GM12864 (cell line): ENCODE measurements around the gene PLXNC1.

Experiments used
- DNase-seq: peaks from one replicate; pipeline ENCODE4 v3.0.0-alpha.2; 2011; ENCODE audit warnings: low read depth
- H3K4me3 ChIP-seq: 2 replicates; pipeline ENCODE4 v1.5.1; 2011; ENCODE audit warnings: mild to moderate bottlenecking, low read depth, low read length, control low read depth
- TF ChIP-seq, protein P1 (sequence below): IDR thresholded peaks from 2 replicates; pipeline ENCODE4 v1.5.1; 2011; ENCODE audit warnings: low read depth, mild to moderate bottlenecking, moderate library complexity, low read length, control low read depth, inconsistent platforms; ENCODE audit errors: missing control alignments

PLXNC1 gene

DNA sequence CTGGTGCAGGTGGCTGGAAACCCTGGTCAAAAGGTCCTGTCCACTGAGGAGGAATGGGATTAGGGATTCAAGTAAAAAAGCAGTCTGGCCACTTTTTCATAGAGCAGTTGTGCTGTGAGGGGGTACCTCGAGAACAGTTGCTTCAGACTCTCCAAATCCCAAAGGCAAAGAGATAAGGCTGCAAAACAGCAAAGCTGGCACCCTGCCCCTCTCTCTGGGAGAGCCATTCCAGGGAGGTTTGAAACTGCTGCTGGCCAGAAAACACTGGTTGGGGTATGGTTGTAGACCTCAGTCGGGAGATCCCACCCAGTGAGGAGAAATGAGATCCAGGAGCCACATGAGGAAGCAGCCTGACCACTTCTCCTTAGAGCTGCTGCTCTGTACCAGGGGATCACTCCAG, 174.0 kb downstream of the PLXNC1 start:
- TF ChIP-seq, protein P1, sequence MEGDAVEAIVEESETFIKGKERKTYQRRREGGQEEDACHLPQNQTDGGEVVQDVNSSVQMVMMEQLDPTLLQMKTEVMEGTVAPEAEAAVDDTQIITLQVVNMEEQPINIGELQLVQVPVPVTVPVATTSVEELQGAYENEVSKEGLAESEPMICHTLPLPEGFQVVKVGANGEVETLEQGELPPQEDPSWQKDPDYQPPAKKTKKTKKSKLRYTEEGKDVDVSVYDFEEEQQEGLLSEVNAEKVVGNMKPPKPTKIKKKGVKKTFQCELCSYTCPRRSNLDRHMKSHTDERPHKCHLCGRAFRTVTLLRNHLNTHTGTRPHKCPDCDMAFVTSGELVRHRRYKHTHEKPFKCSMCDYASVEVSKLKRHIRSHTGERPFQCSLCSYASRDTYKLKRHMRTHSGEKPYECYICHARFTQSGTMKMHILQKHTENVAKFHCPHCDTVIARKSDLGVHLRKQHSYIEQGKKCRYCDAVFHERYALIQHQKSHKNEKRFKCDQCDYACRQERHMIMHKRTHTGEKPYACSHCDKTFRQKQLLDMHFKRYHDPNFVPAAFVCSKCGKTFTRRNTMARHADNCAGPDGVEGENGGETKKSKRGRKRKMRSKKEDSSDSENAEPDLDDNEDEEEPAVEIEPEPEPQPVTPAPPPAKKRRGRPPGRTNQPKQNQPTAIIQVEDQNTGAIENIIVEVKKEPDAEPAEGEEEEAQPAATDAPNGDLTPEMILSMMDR: no peak
- no peak overlapping the region for H3K4me3 ChIP-seq
- DNase-seq: no peak

DNA sequence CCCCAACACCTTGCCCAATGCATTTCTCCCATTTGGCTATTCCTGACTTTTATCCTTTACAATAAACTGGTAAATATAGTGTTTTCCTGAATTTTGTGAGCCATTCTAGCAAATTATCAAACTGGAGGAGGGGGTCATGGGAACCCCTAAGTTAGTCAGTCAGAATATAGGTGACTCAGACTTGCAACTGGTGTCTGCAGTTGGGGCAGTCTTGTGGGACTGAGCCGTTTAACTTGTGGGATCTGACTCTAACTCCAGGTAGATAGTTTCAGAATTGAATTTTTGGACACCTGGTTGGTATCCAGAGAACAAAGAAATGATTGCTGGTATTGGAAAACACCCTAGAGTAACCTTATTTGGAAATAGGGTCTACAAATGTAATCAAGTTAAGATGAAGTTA, 177.9 kb downstream of the PLXNC1 start:
- TF ChIP-seq, protein P1: no peak
- H3K4me3 ChIP-seq: no peak overlapping the region
- no peak for DNase-seq

DNA sequence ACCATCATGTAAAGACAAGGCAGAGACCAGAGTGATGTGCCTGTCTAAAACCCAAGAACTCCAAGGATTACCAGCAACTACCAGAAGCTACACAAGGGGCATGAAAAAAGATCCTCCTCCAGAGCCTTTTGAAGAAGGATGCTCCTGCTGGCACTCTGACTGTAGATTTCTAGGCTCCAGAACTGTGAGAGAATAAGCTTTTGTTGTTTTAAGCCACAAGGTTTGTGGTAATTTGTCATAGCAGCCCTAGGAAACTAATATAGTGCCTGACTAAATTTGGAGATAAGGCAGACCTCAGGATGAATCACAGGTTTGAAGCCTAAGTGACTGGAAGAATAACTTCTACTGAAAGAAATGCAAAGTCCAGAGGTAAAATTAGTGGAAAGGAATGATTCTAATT, 178.3 kb downstream of the PLXNC1 start:
- TF ChIP-seq, protein P1: no peak
- no peak for DNase-seq
- no peak overlapping the region for H3K4me3 ChIP-seq

DNA sequence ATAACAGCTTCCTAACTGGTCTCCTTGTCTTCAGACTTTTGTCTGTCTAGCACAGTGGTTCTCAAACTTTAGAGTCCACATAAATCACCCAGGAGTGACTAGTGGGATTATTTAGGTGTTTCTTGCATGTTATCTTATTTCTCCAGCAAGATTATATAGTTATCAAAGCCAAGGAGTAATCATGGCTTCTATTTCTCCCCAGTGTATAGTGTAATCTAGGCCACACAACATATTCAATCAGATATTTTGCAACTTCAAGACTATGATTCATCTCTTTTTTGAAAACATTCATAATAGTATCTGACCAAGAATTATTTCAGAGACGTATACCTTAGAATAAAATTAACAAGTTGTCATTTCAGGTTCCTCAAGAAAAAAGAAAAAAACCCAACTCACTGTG, 179.4 kb downstream of the PLXNC1 start:
- no peak overlapping the region for H3K4me3 ChIP-seq
- no peak for DNase-seq
- TF ChIP-seq, protein P1: no peak

DNA sequence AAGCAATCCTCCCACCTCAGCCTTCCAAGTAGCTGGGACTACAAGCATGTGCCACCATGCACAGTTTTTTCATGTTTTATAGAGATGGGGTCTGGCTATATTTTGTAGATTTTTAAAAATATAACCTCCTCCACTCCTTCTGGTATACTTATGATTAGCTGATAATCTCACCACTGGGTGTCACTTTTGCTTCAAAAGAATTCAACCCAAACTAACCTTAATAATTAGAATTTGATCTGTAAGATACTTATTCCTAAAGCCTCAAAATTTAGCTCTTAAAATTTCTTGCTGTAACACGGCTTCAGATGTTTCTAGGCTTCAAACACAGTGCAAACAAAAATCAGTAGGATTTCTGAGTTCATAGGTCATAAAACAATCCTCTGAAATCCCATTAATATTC, 181.0 kb downstream of the PLXNC1 start:
- no peak overlapping the region for H3K4me3 ChIP-seq
- no peak for DNase-seq
- TF ChIP-seq, protein P1: peak; percentile 1

DNA sequence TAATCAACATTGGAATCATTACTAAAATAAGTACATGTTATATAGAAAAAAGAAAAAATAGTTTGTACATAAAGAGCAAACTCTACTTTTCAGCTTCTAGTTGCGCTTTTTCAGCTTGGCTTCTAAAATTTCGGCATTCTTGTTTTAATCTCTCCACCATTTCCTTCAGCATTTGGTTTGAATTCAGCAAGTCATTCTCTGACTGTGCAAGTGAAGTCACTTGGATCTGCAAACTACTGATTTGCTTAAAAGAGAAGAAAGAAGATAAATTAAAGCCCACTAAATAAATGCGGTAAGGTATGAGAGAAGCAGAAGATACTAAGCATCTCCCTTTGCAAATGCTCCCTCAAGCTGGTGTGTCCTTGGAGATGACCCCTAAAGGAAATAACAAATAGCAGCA, 185.0 kb downstream of the PLXNC1 start:
- DNase-seq: no peak
- H3K4me3 ChIP-seq: no peak overlapping the region
- TF ChIP-seq, protein P1: no peak

DNA sequence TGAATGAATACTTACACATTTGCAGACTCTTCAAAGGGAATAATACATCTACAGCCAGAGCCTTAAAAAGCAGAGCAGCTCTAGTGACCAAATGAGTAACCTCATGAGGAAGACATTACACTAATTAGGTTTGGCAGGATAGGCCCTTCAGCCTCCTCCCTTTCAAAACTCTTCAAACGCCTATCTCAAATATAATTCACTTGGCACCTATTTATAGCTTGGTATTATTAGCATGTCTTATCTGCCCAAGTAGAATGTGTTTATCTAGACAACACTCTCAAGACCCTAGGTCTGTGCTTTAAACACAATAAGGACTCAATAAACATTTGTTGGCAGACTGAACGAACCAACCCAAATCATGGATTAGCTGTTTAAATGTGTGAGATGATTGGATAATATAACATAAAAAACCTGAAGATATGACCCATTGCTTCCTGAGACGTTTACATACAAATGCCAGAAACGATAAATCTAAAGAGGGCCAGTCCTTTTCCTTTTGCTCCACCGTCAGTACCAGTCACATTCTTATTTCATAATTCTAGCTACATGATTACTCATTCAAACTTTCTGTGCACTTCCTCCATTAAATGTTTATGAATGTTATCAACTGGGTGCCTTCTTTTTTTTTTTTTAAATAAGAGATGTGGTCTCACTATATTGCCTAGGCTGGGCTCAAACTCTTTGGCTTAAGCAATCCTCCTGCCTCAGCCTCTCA, 188.0 kb downstream of the PLXNC1 start:
- no peak overlapping the region for H3K4me3 ChIP-seq
- TF ChIP-seq, protein P1: no peak
- no peak for DNase-seq
